ENCODE measurements around the gene RNF26.

The RNF26 gene

DNA sequence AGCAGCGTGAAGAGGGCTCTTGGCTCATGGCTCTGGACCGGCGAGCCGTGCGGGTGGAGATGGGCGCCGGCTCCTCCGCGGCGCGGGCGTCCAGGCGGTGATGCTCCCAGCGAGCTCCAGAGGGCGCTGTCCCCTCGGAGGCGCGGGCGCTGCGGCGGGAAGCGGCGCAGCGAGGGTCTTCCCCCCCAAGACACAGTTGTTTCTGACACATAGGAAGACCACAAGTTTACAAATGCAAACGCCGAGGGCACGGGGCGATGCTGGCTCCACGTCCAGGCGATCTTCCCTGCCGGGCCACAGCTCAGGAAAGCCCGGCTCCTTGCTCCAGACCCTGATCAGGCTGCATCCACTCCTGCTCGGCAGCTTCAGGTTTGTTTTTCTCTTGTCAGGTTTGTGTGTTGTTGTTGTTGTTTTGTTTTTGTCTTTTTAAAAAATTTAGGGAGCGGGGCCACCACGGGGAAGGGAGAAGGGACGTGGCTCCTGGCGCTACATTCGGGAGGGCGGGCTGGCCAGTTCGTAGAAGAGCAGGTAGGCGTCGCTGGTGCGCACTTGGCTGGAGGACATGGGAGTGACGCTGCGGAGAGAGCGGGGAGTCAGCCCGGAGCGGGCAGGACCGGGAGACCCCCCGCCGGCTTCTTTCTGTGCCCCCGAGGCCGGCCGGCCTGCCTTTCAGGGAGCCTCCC, 22.2 kb downstream of the RNF26 start:
- peak; percentile 87 for DNase-seq

DNA sequence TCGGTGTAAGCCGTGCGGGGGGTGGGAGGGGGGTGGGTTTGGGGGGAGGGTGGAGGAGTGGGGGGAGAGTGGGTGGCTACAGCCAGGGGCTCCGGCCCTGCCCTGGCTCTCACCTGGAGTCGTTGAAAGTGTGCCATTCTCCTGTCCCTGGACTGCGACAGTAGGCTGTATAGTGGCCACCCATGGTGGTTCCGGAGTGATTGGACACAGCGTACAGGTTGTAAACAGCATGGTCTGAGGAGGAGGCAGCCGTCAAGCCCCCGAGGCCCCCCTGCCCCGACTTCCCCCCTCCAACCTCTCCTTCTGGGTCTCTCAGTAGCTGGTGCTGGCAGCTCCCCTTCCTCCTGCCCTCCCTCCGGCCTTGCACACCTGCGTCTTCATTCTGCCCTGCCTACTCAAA, 22.7 kb downstream of the RNF26 start:
- no peak for DNase-seq

DNA sequence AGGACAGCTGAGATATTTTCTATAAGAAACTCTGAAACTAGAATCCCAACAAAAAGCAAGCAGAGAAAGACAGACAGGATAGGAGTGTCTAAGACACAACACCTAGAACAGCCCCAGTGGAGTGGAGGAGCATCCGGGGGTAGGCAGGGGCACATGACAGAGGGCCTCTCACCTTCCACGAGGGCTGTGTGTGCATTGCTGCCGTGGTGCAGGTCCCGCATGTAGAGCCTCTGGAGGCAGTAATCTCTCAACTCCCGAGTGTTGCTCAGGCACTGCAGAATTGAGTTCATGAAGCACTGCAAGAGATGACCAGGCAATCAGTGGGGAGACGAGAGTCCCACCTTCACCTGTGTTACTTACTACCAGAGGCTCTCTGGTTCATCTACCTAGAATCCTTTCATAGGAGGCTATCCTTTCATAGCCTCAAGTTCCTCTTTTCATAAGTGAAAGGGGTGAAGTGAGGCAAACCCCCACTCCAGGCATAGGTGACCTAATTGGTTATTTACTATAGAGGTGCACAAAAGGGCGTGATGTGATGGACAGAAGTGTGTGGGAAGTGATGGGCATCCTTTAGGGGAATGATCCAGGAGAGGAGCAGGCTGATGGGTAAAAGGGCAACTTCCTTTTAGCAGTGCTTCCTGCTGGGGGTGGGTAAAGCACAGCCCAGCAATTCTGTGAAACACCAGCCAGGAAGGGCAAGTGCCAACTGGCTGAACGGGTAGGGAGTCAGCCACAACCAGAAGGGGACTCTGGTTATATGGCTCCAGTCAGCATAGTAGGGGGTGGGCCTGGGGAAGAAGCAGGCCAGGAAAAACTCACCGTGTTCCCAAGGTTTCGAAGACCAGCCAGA, 25.3 kb downstream of the RNF26 start:
- DNase-seq, result no peak

GRCh38 chr11:119361056-119361787, 26.9 kb downstream of the RNF26 start:
- DNase-seq, result no peak

- DNase-seq, result no peak
These were observed 27.8 kb downstream of the RNF26 start for GRCh38 chr11:119361941-119362725.

DNA sequence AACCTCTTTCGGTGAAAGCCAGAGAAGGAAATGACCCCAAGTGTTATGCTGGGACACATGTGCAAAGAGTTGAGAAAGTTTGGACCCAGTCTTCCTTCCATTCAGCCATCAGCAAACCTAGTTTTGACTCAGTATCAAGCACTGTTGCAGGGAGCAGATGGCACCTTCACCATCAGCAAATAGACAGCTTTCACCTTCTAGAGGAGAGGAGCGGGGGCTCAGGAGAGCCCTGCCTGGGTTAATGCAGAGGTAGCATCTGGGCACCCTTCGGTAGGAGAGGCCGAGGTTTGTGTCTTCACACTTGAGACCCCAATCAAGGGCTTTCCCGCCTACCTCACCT, 28.4 kb downstream of the RNF26 start:
- DNase-seq, result no peak

DNA sequence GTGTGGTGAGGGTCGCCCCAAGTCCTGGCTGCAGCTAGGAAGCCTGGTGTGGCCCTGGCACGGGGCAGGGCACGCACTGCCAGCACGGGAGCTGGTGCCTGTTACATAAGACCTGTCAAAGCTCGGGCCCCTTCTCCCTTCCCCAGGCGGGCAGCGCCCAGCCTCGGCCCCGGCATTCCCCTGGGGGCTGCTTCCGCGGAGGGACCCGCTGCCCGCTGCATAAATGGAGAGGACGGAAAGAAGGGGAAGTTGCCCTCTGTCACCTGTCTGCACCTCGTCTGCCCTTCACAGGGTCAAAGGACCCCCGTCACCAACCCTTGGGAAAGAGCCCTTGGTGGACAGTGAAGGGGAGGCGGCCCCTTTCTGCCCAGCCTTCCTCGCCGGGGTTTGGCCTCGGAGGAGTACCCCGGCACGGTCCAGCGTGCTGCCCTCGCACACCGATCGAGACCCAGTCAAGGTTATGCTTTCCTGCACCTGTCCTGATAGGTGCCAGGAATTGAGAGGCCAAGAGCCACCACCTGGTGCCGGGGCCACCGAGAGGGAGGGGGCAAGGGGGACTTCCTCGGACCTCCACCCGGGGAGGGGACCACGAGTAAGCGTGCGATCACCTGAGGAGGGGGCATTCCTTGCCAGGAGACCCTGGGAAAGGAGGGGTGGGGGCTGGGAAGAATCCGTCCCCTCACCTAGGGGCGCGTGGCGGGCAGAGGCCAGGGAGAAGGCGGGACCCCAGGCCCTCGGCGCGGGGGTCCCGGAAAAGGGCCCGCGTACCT, 28.9 kb downstream of the RNF26 start:
- DNase-seq, result no peak

DNA sequence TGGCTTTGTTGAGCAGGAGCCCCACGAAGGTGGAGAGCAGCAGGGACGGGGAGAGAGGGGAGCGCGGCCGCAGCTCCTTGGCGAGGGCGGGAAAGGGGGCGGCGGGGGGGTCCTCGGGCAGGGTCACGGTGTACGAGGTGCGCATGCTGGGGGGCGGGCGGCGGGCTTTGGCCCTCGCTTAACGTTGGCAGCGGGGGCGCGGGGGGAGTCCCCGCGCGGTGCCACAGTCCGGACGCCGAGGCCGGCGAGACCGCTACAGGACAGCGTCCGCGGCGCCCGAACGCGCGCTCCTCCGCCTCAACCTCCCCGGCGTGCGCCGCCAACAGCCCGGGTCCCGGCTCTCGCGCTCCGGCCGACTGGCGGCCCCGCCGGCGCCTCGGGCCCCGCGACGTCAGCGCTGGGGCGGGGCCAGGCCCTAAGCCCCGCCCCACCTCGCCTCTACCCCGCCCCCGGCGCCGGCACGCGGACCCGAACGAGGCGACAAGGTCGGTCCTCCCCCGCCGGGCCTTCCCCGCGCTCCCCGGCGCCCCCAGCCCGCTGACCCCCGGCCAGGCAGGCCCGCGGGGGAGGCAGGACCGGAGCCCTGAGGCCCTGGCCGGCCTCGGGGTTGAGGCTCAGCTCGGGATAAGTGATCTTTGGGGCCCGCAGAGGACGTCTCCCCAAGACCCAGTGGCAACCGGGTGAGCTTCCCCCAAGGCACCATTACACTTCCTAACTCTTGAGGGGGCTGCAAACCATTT, 29.7 kb downstream of the RNF26 start:
- DNase-seq, result peak; percentile 61

- DNase-seq, result no peak
These were observed 30.8 kb downstream of the RNF26 start for GRCh38 chr11:119365071-119365591.

GRCh38 chr11:119366690-119367620, 32.6 kb downstream of the RNF26 start:
- no peak for DNase-seq

- no peak for DNase-seq
These were observed 33.4 kb downstream of the RNF26 start for GRCh38 chr11:119367661-119368120.

DNA sequence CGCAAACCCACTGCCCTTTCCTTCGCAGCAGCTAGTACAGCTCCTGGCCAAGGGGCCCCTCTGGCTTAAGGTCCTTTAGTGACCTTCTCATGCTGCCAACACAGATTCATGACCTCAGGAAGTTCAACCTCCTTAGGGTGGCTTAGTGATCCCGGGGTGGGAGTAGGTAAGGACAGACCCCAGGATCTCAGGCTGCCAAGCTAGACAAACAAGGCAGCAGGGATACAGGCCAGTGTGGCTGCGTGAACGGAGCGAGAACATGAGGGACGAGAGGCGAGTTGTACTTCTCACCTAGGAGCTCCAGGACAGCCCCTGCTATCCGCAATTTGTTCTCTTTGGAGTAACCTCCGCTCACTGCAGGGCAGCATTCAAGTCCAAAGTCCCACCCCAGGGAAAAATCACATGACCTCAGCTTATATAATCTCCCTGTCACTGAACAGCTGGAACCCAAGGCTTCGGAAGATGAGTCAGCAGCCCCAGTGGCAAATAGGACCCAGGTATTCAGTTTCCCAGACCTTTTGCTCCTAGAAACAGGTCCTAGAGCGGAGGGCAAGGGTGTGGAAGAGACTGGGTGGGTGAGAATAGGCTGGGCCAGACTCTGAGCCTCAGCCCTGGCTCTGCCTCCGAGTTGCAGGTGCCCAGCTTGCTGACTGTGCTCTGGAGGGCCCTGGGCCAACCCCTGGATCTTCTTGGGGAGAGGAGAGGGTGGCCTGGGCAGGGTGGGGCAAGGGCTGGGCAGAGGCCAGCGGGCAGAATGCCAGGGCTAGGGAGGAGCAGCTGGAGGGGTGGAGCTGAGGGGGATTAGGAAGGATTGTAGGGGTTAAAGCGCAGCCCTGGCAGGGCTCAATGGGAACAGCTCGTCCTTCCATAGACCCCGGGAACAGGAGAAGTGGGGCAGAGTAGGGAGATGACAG, 34.1 kb downstream of the RNF26 start:
- no peak for DNase-seq

DNA sequence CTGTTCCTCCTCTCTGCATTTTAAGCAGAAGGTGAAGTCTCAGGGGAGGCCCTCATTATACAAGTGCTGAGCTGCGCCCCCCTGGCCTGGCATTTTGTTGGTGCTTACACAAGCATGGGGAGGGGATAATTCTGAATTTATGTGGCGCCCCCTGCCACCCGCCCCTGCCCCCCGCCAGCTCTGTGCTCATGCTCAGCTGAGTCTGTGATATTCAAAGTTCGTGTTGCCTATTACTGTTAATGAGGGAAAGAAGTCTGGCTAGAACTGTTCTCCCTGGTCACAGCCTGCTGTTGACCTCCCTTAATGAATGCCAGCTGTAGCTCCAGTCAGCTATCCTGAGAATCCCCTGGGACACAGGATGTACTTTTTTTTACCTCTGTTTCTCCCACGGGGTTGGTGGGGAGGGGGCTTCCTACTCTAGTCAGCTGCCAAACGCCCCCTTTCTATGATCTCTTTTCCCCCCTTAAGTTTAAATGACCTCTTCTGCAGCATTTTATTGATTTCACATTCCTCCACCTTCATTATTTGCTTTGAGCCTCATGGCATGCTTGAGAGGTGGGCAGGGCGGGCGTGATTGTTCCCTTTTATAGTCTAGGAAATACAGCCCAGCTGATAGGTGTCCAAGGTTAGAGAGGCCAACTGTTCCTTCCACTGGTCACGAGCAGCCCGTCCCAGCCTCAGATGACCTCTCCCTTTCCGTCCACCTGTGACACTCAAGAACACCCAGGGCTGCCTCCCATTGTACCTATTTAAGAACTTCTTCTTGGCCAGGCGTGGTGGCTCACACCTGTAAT, 35.0 kb downstream of the RNF26 start:
- no peak for DNase-seq

GRCh38 chr11:119370486-119371046, 36.2 kb downstream of the RNF26 start:
- no peak for DNase-seq

DNA sequence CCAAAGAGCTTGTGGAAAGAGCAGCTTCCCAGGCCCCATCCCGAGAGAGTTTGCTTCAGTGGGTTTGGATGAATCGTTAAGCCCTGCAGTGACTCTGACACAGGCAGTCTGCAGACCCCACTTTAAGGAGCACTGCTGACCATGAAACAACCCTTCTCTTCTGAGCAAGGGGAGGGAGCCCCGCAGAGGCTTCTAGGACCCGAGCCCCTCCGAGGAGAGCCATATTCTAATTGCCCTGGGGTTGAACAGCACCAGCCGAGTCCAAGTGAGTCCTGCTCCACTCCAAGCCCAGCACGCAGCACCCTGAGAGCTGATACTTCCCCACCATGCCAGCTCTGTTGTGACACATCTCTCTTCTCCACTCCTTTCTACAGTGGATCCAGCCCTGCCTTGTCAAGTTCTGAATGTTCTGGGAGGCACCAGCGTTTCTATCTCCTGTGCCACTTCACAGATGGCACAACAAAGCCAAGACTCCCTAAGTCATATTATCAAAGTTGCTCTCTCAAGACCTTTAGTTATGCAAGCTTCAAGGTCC, 36.8 kb downstream of the RNF26 start:
- no peak for DNase-seq

DNA sequence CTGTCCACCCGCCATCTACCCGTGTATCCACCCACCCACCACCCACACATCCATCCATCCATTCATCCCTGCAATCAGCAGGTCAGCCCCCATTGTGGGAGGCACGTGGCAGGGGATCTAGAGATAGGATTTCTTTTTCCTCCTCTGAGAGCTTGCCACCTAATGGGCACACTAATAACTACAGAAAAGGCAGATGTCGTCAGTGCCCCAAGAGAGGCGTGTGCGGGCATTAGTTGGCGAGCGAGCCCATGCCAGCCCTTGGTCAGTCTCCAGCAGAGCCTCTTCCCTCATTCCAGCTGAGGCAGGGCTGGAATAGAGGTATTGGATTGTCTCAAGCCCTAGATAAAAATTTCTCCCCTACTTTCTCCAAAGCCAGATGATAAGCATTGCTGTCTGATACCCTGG, 37.5 kb downstream of the RNF26 start:
- peak; percentile 48 for DNase-seq

Data from hematopoietic multipotent progenitor cell treated with erythropoietin and hydrocortisone succinate and interleukin-3 and kit ligand, for 4 days (in vitro differentiated cells).